NCI-H2107 treated with DMSO at 0.1 percent for 48 hours (cell line): ENCODE results near the gene GPR78.
"Not testable (repeated sequence)": the region's sequence is repeated elsewhere in the genome, so short reads cannot be mapped to it uniquely, and the experiment has no call there.

Experiments
- DNase-seq: peaks from one replicate; lab custom pipeline; 2025; ENCODE audit not compliant: unreplicated experiment; lab: John Stamatoyannopoulos, UW

GPR78 gene

GRCh38 chr4:8560265-8561047, 19.7 kb upstream of the GPR78 start:
- DNase-seq: no peak

DNA sequence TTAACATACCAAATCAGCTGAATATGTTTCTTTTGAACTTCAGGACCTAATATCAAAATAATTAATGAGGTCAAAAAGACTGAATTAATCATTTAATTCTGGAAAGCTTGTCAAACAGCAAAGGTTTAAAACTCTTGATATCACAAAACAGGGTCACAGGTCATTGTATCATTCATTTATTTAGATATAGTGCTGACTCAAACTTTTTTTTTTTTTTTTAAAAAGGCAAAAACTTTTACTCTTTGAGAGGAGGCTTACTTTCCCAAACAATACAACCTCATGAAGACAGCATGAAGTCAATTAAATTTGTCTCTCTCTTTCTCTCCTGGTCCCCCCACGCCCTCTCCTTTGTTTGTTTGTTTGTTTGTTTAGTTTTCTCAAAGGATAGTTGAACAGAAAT, 15.6 kb upstream of the GPR78 start:
- DNase-seq: no peak

DNA sequence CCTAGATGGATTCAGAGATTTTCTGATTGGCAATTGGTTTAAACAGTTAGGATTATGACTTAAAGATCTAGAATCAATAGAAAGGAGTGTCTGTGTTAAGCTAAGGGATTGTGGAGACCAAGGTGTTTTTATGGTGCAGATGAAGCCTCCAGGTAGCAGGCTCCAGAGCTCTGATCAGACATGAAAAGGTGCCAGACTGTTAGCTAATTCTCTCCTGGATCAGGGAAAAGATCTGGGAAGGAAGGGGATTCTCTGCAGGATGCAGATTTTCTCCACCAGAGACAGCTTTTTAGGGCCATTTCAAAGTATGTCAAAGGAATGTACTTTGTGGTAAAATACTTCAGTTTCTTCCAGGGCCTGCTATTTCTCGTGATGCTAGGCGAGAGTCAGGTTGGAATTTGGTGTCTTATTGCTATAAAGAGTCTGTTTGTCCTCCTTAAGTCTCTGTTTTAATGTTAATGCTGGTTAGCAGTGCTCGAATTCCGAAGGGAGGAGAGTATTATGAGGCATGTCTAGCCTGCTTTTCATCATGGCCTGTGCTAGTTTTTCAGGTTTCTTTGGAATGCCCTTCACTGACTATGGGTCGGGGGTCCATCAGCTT, 12.0 kb upstream of the GPR78 start:
- DNase-seq: no peak

- DNase-seq: no peak
Observed at GRCh38 chr4:8570201-8570600, 10.0 kb upstream of the GPR78 start.

- DNase-seq: no peak
Observed at GRCh38 chr4:8571702-8572685, 8.2 kb upstream of the GPR78 start.

GRCh38 chr4:8573266-8573665, 6.9 kb upstream of the GPR78 start:
- DNase-seq: no peak

GRCh38 chr4:8574796-8575370, 5.3 kb upstream of the GPR78 start:
- DNase-seq: no peak

DNA sequence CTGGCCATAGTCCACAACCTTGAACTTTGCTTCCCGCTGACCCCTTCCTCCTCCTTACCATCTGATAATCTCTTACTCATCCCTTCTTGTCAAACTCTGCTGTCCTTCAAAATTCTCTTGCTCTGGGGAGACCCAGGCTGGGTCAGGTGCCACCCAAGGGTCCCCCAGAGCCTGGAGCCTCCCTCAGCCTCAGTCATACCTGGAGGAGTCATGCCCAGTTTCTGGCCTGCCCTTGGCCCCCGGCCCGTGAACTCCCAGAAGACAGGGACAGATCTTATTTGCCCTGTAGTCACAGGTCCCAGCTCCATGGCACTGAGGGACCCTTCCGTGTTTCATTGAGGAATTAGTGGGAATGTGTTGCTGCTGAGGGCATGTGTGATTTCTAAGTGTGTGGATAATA, 4.7 kb upstream of the GPR78 start:
- no peak for DNase-seq

- not testable (repeated sequence) for DNase-seq
Observed at GRCh38 chr4:8576591-8576990, 3.6 kb upstream of the GPR78 start.

DNA sequence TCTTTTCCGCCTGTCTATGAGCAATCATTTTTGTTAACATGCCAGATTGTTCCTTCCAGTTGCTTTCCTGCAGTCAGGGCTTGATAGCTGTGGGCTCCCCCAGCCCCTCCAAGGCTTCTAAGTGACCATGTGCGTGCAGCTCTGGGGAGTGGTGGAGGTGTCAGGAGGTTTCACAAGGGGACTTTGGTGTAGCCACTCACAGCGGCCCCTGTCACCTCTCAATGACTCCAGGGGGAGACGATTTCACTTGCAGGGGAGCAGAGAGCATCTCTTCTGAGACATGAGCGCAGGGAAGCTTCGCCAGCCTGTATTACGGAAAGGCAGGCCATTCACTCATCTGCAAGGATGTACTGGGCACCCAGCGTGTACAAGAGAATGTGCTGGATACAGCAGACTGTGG, 3.1 kb upstream of the GPR78 start:
- DNase-seq: no peak

- no peak for DNase-seq
Observed at GRCh38 chr4:8577972-8578371, 2.2 kb upstream of the GPR78 start.

- no peak for DNase-seq
Observed at GRCh38 chr4:8578717-8579116, 1.5 kb upstream of the GPR78 start.

- DNase-seq: no peak
Observed at GRCh38 chr4:8579526-8580320, 469 bp upstream of the GPR78 start.

DNA sequence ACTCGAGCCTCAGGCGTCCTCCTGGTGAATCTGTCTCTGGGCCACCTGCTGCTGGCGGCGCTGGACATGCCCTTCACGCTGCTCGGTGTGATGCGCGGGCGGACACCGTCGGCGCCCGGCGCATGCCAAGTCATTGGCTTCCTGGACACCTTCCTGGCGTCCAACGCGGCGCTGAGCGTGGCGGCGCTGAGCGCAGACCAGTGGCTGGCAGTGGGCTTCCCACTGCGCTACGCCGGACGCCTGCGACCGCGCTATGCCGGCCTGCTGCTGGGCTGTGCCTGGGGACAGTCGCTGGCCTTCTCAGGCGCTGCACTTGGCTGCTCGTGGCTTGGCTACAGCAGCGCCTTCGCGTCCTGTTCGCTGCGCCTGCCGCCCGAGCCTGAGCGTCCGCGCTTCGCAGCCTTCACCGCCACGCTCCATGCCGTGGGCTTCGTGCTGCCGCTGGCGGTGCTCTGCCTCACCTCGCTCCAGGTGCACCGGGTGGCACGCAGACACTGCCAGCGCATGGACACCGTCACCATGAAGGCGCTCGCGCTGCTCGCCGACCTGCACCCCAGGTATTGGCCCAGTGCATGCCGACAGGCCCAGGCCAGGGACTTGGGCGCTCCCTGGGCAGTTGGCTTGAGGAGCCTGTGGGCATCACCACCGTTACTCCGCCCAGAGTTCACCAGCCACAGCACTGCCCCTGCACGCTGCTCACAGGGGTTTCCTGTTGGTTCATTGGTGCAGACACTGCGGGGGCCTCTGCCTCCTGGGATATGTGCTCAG, 1.1 kb downstream of the GPR78 start:
- no peak for DNase-seq

- DNase-seq: no peak
Observed at GRCh38 chr4:8582016-8582415, 1.8 kb downstream of the GPR78 start.

DNA sequence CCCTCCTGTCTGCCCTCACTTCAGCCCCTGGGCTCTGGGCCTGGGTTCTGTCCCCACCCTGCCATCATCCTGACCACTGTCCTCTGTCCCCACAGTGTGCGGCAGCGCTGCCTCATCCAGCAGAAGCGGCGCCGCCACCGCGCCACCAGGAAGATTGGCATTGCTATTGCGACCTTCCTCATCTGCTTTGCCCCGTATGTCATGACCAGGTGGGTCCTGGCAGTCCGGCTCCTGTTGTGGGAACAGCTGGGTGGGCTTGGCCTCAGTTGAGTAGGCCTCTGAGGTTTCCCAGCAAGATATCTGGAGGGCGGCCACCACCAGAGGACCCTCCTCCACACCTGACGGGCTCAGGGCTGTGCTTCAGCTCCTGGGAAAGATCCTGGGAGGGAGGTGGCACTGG, 2.2 kb downstream of the GPR78 start:
- no peak for DNase-seq

DNA sequence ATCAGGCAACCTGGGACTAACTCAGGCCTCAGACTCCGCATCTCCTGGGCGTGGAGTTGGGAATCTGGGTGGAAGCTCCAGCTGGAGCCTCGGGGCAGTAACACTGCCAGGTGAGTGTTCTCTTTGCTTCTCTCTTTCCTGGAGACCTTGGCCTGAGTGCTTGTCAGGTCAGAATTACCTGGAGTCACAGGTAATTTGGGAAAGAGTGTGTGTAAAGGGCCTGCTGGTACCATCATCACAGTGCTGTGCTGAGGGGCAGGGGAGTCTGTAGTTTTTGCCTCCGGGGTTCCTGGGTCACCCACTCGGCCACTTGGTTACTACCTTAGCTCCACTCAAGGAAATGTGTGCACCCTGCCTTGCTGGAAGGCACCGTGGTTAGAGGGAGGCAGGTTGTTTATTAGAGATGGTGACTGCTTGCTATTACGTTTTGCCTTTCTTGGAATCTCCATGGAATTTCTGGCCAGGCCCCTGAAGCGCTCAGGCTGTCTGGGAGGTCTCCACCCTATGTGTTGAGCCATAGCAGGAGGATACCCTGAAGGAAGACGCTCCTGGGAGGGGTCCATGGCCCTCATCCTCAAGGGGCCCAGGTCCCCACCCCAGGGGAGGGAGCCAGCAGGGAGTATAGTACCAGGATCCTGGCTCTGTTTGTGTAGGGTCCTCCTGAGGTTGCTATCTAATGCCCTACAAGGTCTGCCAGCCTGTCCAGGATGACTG, 2.9 kb downstream of the GPR78 start:
- no peak for DNase-seq

DNA sequence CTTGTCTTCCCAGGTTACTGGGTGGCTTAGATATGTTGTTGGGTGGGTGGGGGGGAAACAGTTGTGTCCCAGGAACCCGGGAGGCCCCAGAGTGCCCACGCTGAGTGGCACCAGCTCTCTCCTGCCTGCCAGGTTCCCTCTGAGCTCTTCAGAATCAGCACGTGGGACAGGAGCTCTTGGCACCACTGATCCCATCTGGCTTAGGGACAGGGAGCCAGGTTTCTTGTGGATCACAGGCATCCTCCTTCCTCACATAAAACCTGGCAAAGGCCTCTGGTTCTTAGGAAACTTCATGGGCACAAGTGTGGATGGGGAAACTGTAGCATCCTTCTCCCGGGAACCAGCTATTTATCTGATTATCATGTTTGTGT, 3.4 kb downstream of the GPR78 start:
- no peak for DNase-seq

- no peak for DNase-seq
Observed at GRCh38 chr4:8585186-8585585, 5.0 kb downstream of the GPR78 start.
